ENCODE measurements around the gene ASNSD1.

Gene ASNSD1

DNA sequence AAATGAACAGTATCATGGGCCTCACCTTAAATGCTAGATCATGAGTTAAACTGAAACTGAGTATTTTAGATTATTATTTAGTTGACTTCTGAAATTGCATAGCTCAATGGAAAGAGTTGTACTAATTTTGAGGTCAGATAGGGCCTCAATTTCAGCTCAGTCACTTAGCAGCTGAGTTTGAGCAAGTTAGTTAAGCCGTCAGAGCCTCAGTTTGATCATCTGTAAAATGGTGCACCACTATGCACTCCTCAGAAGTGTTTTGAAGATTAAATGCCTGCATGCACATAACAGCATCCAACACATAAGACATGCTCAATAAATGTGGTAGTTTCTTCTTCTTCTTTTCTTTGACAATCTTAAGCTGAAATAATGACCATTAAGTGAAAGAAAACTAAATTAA is 38.2 kb upstream of the ASNSD1 start:
- in situ Hi-C loops (cut with MboI; ENCODE audit: low pct_unique_long_range_greater_than_20kb, low sequenced_read_pairs, unreplicated experiment), result no loop called here
- no peak for DNase-seq (ENCODE audit: low spot score)
- TF ChIP-seq, protein P1, sequence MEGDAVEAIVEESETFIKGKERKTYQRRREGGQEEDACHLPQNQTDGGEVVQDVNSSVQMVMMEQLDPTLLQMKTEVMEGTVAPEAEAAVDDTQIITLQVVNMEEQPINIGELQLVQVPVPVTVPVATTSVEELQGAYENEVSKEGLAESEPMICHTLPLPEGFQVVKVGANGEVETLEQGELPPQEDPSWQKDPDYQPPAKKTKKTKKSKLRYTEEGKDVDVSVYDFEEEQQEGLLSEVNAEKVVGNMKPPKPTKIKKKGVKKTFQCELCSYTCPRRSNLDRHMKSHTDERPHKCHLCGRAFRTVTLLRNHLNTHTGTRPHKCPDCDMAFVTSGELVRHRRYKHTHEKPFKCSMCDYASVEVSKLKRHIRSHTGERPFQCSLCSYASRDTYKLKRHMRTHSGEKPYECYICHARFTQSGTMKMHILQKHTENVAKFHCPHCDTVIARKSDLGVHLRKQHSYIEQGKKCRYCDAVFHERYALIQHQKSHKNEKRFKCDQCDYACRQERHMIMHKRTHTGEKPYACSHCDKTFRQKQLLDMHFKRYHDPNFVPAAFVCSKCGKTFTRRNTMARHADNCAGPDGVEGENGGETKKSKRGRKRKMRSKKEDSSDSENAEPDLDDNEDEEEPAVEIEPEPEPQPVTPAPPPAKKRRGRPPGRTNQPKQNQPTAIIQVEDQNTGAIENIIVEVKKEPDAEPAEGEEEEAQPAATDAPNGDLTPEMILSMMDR (IDR thresholded peaks at IDR 0.05; ENCODE audit: extremely low read depth, insufficient read depth, missing control alignments), result no peak

DNA sequence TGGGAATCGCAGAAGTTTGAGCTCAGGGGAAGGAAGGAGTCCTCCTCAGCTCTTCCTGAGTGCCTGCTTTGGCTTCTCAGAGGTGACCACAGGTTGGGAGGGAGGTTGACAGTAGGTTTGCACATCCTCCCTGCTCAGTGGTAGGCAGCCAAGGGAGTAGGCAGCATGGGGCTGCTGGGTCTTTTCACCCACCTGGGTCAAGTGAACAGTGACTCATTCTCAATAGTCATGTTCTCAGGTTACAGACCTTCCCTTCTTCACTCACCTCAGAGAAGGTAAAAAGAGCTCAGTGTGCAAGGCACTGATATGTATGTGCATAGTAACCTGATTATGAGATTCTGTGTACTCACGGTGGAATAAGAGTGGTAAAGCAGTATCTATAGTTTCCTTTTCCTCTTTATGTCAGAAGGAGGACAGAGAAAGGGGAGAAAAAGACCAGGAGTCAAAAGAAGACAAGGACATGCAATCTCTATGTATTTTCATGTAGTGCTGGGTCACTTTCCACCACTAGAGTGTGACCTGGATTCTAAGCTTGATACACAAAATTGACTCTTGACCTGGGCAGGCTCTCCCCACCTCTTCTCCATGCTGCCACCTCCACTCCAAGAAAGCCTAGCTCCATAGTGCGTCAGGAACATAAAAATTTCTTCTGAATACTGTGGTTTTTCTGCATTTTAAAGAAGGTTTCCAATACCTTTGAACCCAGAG is 36.5 kb upstream of the ASNSD1 start:
- no peak for DNase-seq (ENCODE audit: low spot score)
- in situ Hi-C loops (cut with MboI; ENCODE audit: low pct_unique_long_range_greater_than_20kb, low sequenced_read_pairs, unreplicated experiment), result no loop called here
- TF ChIP-seq, protein P1 (IDR thresholded peaks at IDR 0.05; ENCODE audit: extremely low read depth, insufficient read depth, missing control alignments), result no peak

DNA sequence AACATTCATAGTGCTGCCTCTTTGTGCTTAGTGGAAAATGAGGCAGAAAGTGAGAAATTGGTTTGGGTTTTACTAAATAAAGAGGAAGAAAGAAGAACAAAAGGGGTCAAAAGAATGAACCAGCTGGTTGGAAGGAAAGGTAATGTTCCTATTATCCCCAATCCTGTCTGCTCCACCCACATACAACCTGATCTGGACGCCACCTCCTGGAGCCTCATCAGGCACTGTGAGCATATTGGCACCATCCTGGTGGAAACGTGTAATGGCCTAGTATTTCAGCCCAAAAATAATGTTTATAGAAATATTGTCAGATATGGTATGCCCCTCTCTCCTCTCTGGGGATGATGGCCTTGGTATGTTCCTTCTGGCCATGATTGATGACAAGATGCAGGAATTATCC is 35.6 kb upstream of the ASNSD1 start:
- TF ChIP-seq, protein P1 (IDR thresholded peaks at IDR 0.05; ENCODE audit: extremely low read depth, insufficient read depth, missing control alignments), result no peak
- in situ Hi-C loops (cut with MboI; ENCODE audit: low pct_unique_long_range_greater_than_20kb, low sequenced_read_pairs, unreplicated experiment), result no loop called here
- no peak for DNase-seq (ENCODE audit: low spot score)

DNA sequence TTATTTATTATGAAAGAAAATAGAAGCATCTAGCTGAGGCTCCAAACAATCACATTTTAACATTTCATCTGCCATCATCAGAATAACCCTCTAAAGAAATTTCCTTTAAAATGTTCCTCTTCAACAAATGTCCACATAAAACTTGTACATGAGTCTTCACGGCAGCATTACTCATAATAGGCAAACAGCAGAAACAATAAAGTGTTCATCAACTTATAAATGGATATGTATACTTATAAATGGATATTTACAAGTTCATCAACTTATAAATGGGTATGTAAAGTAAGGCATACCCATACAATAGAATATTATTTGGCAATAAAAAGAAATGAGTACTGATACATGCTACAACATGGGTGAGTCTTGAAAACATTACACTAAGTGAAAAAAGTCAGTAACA is 33.5 kb upstream of the ASNSD1 start:
- in situ Hi-C loops (cut with MboI; ENCODE audit: low pct_unique_long_range_greater_than_20kb, low sequenced_read_pairs, unreplicated experiment), result no loop called here
- TF ChIP-seq, protein P1 (IDR thresholded peaks at IDR 0.05; ENCODE audit: extremely low read depth, insufficient read depth, missing control alignments), result no peak
- DNase-seq (ENCODE audit: low spot score), result no peak

DNA sequence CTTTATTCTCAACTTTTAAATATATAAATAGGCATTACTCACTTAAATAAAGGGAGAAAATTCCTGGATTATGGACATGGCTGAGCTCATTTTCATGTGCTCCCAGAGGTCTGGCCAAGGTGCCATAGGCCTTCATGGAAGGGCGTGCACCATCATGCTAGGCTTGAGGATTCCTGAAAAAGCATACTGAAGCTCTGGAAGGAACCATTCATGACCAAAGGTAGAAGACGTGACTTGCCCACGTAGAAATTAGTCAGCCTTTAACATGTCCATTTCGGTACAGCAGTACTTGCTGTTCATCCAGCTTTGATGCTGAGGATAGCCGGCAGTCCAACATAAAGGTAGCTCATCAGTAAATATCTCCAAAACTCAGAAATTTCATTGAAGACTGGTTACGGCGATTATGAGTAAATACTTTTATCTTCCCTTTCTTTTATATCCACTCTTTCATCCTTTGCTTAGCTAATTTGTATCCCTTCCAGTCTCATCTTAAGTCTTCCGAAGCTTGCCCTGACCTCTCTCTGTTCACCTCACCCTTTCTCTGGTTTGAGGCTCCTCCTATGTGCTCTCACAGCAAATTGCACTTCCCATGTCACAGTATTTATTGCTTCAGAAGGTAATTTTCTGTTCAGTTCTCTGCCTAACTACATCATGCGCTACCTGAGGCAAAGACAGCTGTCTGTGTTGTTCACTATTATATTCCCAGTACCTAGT is 32.3 kb upstream of the ASNSD1 start:
- in situ Hi-C loops (cut with MboI; ENCODE audit: low pct_unique_long_range_greater_than_20kb, low sequenced_read_pairs, unreplicated experiment), result no loop called here
- TF ChIP-seq, protein P1 (IDR thresholded peaks at IDR 0.05; ENCODE audit: extremely low read depth, insufficient read depth, missing control alignments), result no peak
- no peak for DNase-seq (ENCODE audit: low spot score)

DNA sequence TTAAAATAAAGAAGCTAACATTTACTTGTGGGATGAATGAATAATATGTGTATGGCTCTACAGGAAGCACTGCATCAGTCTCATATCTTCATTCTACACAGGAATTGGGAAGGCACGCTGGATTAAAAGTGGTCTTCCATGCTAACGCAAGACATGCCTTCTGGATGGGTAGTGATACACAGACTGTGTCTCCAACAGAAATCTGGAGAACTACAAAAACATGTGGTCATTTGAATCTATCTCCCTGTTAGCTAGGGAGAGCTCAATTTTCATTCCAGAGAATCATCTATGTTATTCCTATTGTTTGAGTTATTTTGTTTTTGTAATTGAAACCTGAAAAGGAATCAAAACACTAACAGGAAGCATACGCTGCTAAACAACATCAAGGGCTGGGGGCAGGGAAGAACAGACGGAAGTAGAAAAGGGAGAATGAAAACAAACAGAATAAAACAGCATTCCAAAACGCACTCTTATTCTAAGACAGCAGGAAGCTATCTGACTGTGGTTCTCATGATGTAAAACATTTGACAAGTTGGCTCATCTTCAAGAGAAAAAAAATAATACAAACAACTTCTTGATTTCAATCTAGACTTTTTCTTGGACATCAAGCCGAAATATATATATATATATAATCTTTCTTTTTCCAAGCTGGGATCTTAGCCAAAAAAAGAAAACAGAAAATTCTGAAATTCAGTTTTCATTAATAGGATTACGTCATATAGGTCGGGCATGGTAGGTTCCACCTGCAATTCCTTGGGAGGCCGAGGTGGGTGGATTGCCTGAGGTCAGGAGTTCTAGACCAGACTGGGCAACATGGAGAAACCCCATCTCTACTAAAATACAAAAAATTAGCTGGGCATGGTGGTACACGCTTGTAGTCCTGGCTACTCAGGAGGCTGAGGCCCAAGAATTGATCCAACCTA is 31.5 kb upstream of the ASNSD1 start:
- in situ Hi-C loops (cut with MboI; ENCODE audit: low pct_unique_long_range_greater_than_20kb, low sequenced_read_pairs, unreplicated experiment), result no loop called here
- TF ChIP-seq, protein P1 (IDR thresholded peaks at IDR 0.05; ENCODE audit: extremely low read depth, insufficient read depth, missing control alignments), result no peak

More for the DNA sequence above, 31.5 kb upstream of the ASNSD1 start:
- DNase-seq (ENCODE audit: low spot score), result no peak

All from GM13977 (cell line).